Erythroblast (primary cell): ENCODE measurements around the gene ARHGAP6.

Experiments used
- GATA1 ChIP-seq: IDR thresholded peaks from 2 replicates; pipeline ENCODE4 v1.6.1; 2011; ENCODE audit warnings: low read depth, mild to moderate bottlenecking, control low read depth, low read length, moderate library complexity
- POLR2A ChIP-seq: IDR thresholded peaks from 2 replicates; pipeline ENCODE4 v1.6.1; 2011; ENCODE audit warnings: mild to moderate bottlenecking, low read length

DNA sequence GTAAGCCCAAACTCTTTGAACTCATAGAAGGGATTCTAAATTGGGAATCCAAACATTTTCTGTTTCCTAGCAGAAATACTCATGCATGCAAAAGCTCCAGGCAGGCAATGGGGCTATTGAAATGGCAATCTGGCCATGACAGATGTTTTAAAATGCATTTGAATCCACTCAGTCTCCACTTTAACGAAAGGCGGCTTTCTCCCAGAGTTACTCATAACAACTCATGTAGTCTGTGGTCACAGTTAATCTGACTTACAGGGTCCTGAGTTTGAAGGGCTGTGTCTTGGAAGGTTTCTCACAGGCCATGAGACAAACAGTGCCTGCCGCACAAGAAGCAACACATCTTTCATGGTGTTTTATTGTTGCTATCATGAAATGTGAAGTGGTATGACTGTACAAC, 186.8 kb downstream of the ARHGAP6 start:
- TF ChIP-seq POLR2A (no peak), GATA1 (no peak)
